ENCODE measurements around the gene EDIL3.

GRCh38 chr5:84249918-84250630 is 134.6 kb downstream of the EDIL3 start:
- TF ChIP-seq CTCF (IDR thresholded peaks at IDR 0.05) (no peak), POLR2A (IDR thresholded peaks at IDR 0.05) (no peak), POLR2AphosphoS5 (IDR thresholded peaks at IDR 0.05; ENCODE audit: insufficient read depth in 1 of 2, low read depth in 1 of 2) (no peak)
